ENCODE results near the gene SLC25A47. TPM values are rescaled to one million over a fixed set of nuclear protein-coding genes. Genes with fewer than 3 reads are reported as not detected.

Gene SLC25A47
- total and polyA plus RNA-seq, 4 donors = 23.7 to 469 (median 291) TPM

- Histone ChIP-seq H3K27ac (ENCODE audit: low read depth in 1 of 2, low read length in 2 of 2) (no peak overlapping the region), H3K9ac (ENCODE audit: low read depth in 1 of 2, low read length in 2 of 2) (no peak overlapping the region), H3K4me3 (ENCODE audit: low read depth in 1 of 3, low read length in 3 of 3) (no peak overlapping the region), H3K36me3 (ENCODE audit: control insufficient read depth in 4 of 4, insufficient read depth in 3 of 4, low read depth in 1 of 4, low read length in 3 of 4) (peaks cover 7 to 46% (median 30%) of the 10 kb centered on the region in 4 donors), H3K9me3 (ENCODE audit: control insufficient read depth in 4 of 4, low read length in 3 of 4) (no peaks in the 10 kb centered on the region), H3K4me1 (ENCODE audit: control insufficient read depth in 4 of 4, insufficient read depth in 4 of 4, low read length in 3 of 4) (peaks cover 0 to 6% (median 2%) of the 10 kb centered on the region in 4 donors), H3K27me3 (ENCODE audit: control insufficient read depth in 4 of 4, insufficient read depth in 4 of 4, low read length in 3 of 4) (no peaks in the 10 kb centered on the region)
- WGBS = 94% methylated on average over 2 of the region's 2 CpGs
- DNase-seq (ENCODE audit: low spot score) = no peak
- TF ChIP-seq ZBTB33 (IDR thresholded peaks at IDR 0.05) = no peak
- no peak for TF ChIP-seq FOXA2 (IDR thresholded peaks at IDR 0.05)
- TF ChIP-seq CTCF (IDR thresholded peaks at IDR 0.05; ENCODE audit: low read depth, low read length, missing input control) = no peak
- no peak for TF ChIP-seq HNF4A (conservative IDR thresholded peaks at IDR 0.05)
- TF ChIP-seq TAF1 (conservative IDR thresholded peaks at IDR 0.05) = no peak
- no peak for TF ChIP-seq RXRA (IDR thresholded peaks at IDR 0.05)
Measured at GRCh38 chr14:100358396-100358795, 35.3 kb downstream of the SLC25A47 start.

- Histone ChIP-seq H3K4me1 (ENCODE audit: control insufficient read depth in 4 of 4, insufficient read depth in 4 of 4, low read length in 3 of 4) (peaks cover 0 to 6% (median 2%) of the 10 kb centered on the region in 4 donors), H3K36me3 (ENCODE audit: control insufficient read depth in 4 of 4, insufficient read depth in 3 of 4, low read depth in 1 of 4, low read length in 3 of 4) (peaks cover 4 to 41% (median 24%) of the 10 kb centered on the region in 4 donors), H3K27me3 (ENCODE audit: control insufficient read depth in 4 of 4, insufficient read depth in 4 of 4, low read length in 3 of 4) (no peaks in the 10 kb centered on the region), H3K4me3 (ENCODE audit: low read depth in 1 of 3, low read length in 3 of 3) (no peak overlapping the region), H3K9me3 (ENCODE audit: control insufficient read depth in 4 of 4, low read length in 3 of 4) (no peaks in the 10 kb centered on the region), H3K27ac (ENCODE audit: low read depth in 1 of 2, low read length in 2 of 2) (no peak overlapping the region), H3K9ac (ENCODE audit: low read depth in 1 of 2, low read length in 2 of 2) (no peak overlapping the region)
- DNase-seq (ENCODE audit: low spot score) = no peak
- 93% methylated on average over 2 of the region's 2 CpGs for WGBS
- TF ChIP-seq SP1 (IDR thresholded peaks at IDR 0.05) (no peak), HNF4A (conservative IDR thresholded peaks at IDR 0.05) (no peak), RAD21 (IDR thresholded peaks at IDR 0.05) (no peak), NR2F2 (IDR thresholded peaks at IDR 0.05) (no peak), FOXA2 (IDR thresholded peaks at IDR 0.05) (no peak), EGR1 (IDR thresholded peaks at IDR 0.05; ENCODE audit: low read depth in 2 of 2) (no peak), ATF3 (IDR thresholded peaks at IDR 0.05) (no peak), MAX (IDR thresholded peaks at IDR 0.05) (no peak), JUND (IDR thresholded peaks at IDR 0.05) (no peak), HNF4G (IDR thresholded peaks at IDR 0.05) (no peak), FOXA1 (IDR thresholded peaks at IDR 0.05) (no peak), CTCF (IDR thresholded peaks at IDR 0.05; ENCODE audit: low read depth, low read length, missing input control) (no peak)
Measured at GRCh38 chr14:100359111-100359510, 36.0 kb downstream of the SLC25A47 start.
